Measurements from ENCODE around the gene ACOD1.

Gene ACOD1

DNA sequence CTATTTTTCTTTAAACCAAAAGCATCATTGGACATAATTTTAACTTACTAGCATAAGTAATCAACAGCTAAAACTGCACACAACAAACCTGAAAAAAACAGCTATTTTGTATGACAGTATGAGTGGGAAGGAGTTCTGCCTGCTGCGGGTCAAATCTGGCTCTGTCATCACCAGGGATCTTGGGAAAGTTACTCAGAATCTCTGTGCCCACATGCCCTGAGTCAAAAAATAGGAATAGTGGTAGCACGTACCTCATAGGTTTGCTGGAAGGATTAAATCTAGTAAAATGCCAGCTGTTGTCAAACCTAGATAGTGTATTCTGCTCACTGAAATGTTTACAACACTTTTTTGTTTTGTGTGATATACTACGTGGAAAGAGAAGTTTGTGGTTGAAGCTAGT, 44.7 kb downstream of the ACOD1 start:
- H3K9me3 ChIP-seq (ENCODE audit: insufficient read depth, low read length, severe bottlenecking), result no peaks in the 10 kb centered on the region
- no peak for DNase-seq
- peaks cover 30% of the 10 kb centered on the region for H3K4me1 ChIP-seq (ENCODE audit: insufficient read depth, low read length)
- H3K79me2 ChIP-seq (ENCODE audit: insufficient read depth, low read length), result peaks cover 22% of the 10 kb centered on the region
- no peak overlapping the region; the same call in 1 of the 2 replicates for H3K27ac ChIP-seq (ENCODE audit: low read length)
- H3K4me3 ChIP-seq (ENCODE audit: low read depth in 1 of 2, low read length in 2 of 2), result peak overlapping the region; percentile 33 to 64; a peak in 3 of 4 replicates
- H3K27me3 ChIP-seq (ENCODE audit: insufficient read depth, low read length, poor library complexity), result no peaks in the 10 kb centered on the region
- no peak for TF ChIP-seq CTCF (IDR thresholded peaks at IDR 0.05; ENCODE audit: borderline replicate concordance, extremely low read depth, low read length, poor library complexity, severe bottlenecking)
- TF ChIP-seq EZH2 (IDR thresholded peaks at IDR 0.05; ENCODE audit: borderline replicate concordance, low read depth, low read length, severe bottlenecking), result no peak
- peak overlapping the region; percentile 74 for H3K9ac ChIP-seq (ENCODE audit: low read depth, low read length)
- H3K4me2 ChIP-seq (ENCODE audit: insufficient read depth, low read length), result peak overlapping the region; percentile 83
- no peaks in the 10 kb centered on the region for H4K20me1 ChIP-seq (ENCODE audit: insufficient read depth, low read length)
- ATAC-seq (ENCODE audit: insufficient read depth, low read depth), result no peak
- peaks cover 23% of the 10 kb centered on the region for H3K36me3 ChIP-seq (ENCODE audit: insufficient read depth, low read length)
- peak overlapping the region; percentile 83 for H2AFZ ChIP-seq (ENCODE audit: low read depth, low read length)

DNA sequence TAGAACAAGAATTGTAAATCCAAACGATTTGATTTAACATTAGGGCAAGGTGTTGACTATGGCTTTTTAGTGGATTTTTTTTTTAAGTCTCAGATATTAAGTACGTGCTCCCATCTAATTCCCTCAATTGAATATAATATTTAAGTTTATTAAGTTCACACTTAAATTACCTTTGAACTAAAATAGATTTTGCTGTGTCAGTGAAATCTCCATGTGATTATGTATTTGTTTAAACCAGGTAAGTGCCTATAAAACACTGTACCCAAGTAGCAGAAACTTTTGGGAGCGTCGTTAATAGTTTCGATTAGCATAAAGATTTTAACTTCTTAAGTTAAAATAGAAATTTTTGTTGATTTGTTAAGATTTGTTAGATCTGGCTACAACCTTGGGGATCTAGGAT, 45.2 kb downstream of the ACOD1 start:
- peak overlapping the region; percentile 83 for H3K4me2 ChIP-seq (ENCODE audit: insufficient read depth, low read length)
- H2AFZ ChIP-seq (ENCODE audit: low read depth, low read length), result no peak overlapping the region
- H3K4me1 ChIP-seq (ENCODE audit: insufficient read depth, low read length), result peaks cover 30% of the 10 kb centered on the region
- DNase-seq (no peak), ATAC-seq (ENCODE audit: insufficient read depth, low read depth) (no peak)
- H3K4me3 ChIP-seq (ENCODE audit: low read depth in 1 of 2, low read length in 2 of 2), result no peak overlapping the region
- H3K79me2 ChIP-seq (ENCODE audit: insufficient read depth, low read length), result peaks cover 22% of the 10 kb centered on the region
- TF ChIP-seq EZH2 (IDR thresholded peaks at IDR 0.05; ENCODE audit: borderline replicate concordance, low read depth, low read length, severe bottlenecking), result no peak
- no peak for TF ChIP-seq CTCF (IDR thresholded peaks at IDR 0.05; ENCODE audit: borderline replicate concordance, extremely low read depth, low read length, poor library complexity, severe bottlenecking)
- H3K36me3 ChIP-seq (ENCODE audit: insufficient read depth, low read length), result peaks cover 28% of the 10 kb centered on the region
- H3K9ac ChIP-seq (ENCODE audit: low read depth, low read length), result peak overlapping the region; percentile 74
- no peaks in the 10 kb centered on the region for H3K9me3 ChIP-seq (ENCODE audit: insufficient read depth, low read length, severe bottlenecking)
- no peaks in the 10 kb centered on the region for H3K27me3 ChIP-seq (ENCODE audit: insufficient read depth, low read length, poor library complexity)
- no peaks in the 10 kb centered on the region for H4K20me1 ChIP-seq (ENCODE audit: insufficient read depth, low read length)
- H3K27ac ChIP-seq (ENCODE audit: low read length), result no peak overlapping the region

DNA sequence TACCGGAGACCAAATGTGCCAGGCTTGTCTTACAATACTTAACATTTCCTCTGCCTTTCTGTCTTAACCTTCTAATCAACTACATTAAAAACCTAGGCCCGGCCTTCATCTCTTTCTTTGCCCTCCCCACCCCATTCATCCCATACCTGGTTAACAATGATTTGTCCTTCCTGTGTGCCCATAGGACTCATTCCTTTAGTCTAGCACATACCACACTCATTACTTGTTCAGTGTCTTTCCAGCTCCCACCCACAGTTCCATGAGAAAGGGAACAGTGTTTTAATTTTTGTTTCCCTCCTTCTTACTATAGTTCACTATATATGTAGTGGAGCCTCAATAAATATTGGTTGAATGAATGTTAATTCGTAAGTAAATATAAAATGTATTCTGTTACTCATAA, 46.0 kb downstream of the ACOD1 start:
- no peak overlapping the region for H3K27ac ChIP-seq (ENCODE audit: low read length)
- no peak for DNase-seq
- H3K36me3 ChIP-seq (ENCODE audit: insufficient read depth, low read length), result peaks cover 36% of the 10 kb centered on the region
- no peak overlapping the region for H3K4me3 ChIP-seq (ENCODE audit: low read depth in 1 of 2, low read length in 2 of 2)
- no peaks in the 10 kb centered on the region for H3K27me3 ChIP-seq (ENCODE audit: insufficient read depth, low read length, poor library complexity)
- peaks cover 30% of the 10 kb centered on the region for H3K4me1 ChIP-seq (ENCODE audit: insufficient read depth, low read length)
- H3K79me2 ChIP-seq (ENCODE audit: insufficient read depth, low read length), result peaks cover 22% of the 10 kb centered on the region
- H3K4me2 ChIP-seq (ENCODE audit: insufficient read depth, low read length), result peak overlapping the region; percentile 83; the same call in 1 of the 2 replicates
- ATAC-seq (ENCODE audit: insufficient read depth, low read depth), result no peak
- no peak overlapping the region for H3K9ac ChIP-seq (ENCODE audit: low read depth, low read length)
- H2AFZ ChIP-seq (ENCODE audit: low read depth, low read length), result no peak overlapping the region
- no peaks in the 10 kb centered on the region for H4K20me1 ChIP-seq (ENCODE audit: insufficient read depth, low read length)
- TF ChIP-seq EZH2 (IDR thresholded peaks at IDR 0.05; ENCODE audit: borderline replicate concordance, low read depth, low read length, severe bottlenecking) (no peak), CTCF (IDR thresholded peaks at IDR 0.05; ENCODE audit: borderline replicate concordance, extremely low read depth, low read length, poor library complexity, severe bottlenecking) (no peak)
- no peaks in the 10 kb centered on the region for H3K9me3 ChIP-seq (ENCODE audit: insufficient read depth, low read length, severe bottlenecking)

DNA sequence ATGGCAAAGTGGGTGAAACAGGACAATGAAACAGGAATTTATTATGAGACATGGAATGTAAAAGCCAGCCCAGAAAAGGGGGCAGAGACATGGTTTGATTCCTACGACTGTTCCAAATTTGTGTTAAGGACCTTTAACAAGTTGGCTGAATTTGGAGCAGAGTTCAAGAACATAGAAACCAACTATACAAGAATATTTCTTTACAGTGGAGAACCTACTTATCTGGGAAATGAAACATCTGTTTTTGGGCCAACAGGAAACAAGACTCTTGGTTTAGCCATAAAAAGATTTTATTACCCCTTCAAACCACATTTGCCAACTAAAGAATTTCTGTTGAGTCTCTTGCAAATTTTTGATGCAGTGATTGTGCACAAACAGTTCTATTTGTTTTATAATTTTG, 52.2 kb downstream of the ACOD1 start:
- Histone ChIP-seq H3K4me3 (ENCODE audit: low read depth in 1 of 2, low read length in 2 of 2) (no peak overlapping the region), H3K4me1 (ENCODE audit: insufficient read depth, low read length) (no peaks in the 10 kb centered on the region), H3K36me3 (ENCODE audit: insufficient read depth, low read length) (peaks cover 80% of the 10 kb centered on the region), H4K20me1 (ENCODE audit: insufficient read depth, low read length) (peaks cover 7% of the 10 kb centered on the region; the same call in 1 of the 2 replicates), H3K9me3 (ENCODE audit: insufficient read depth, low read length, severe bottlenecking) (no peaks in the 10 kb centered on the region), H3K4me2 (ENCODE audit: insufficient read depth, low read length) (no peak overlapping the region), H3K9ac (ENCODE audit: low read depth, low read length) (no peak overlapping the region), H2AFZ (ENCODE audit: low read depth, low read length) (no peak overlapping the region), H3K27ac (ENCODE audit: low read length) (no peak overlapping the region), H3K27me3 (ENCODE audit: insufficient read depth, low read length, poor library complexity) (no peaks in the 10 kb centered on the region), H3K79me2 (ENCODE audit: insufficient read depth, low read length) (peaks cover 11% of the 10 kb centered on the region; the same call in 1 of the 2 replicates)
- TF ChIP-seq CTCF (IDR thresholded peaks at IDR 0.05; ENCODE audit: borderline replicate concordance, extremely low read depth, low read length, poor library complexity, severe bottlenecking), result no peak
- no peak for TF ChIP-seq EZH2 (IDR thresholded peaks at IDR 0.05; ENCODE audit: borderline replicate concordance, low read depth, low read length, severe bottlenecking)
- no peak for DNase-seq
- ATAC-seq (ENCODE audit: insufficient read depth, low read depth), result no peak
